HG03135 (cell line): Measurements from ENCODE around the gene MAGEA9.
"Not testable (repeated sequence)": the region's sequence is repeated elsewhere in the genome, so short reads cannot be mapped to it uniquely, and the experiment has no call there.

ENCODE experiments used
- ATAC-seq: cut with Tn5 transposase; IDR thresholded peaks from one replicate; pipeline ENCODE4 v1.9.1; 2021; ENCODE audit warnings: mild to moderate bottlenecking, moderate library complexity; ENCODE audit not compliant: unreplicated experiment

MAGEA9 gene

DNA sequence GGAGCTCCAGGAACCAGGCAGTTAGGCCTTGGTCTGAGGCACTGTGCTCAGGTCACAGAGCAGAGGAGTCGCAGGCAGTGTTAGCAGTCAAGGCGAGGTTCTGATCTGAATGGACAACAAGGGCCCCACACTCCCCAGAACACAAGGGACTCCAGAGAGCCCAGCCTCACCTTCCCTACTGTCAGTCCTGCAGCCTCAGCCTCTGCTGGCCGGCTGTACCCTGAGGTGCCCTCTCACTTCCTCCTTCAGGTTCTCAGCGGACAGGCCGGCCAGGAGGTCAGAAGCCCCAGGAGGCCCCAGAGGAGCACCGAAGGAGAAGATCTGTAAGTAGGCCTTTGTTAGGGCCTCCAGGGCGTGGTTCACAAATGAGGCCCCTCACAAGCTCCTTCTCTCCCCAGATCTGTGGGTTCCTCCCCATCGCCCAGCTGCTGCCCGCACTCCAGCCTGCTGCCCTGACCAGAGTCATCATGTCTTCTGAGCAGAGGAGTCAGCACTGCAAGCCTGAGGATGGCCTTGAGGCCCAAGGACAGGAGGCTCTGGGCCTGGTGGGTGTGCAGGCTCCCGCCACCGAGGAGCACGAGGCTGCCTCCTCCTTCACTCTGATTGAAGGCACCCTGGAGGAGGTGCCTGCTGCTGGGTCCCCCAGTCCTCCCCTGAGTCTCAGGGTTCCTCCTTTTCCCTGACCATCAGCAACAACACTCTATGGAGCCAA lies 26.2 kb downstream of the MAGEA9 start:
- ATAC-seq = no peak

DNA sequence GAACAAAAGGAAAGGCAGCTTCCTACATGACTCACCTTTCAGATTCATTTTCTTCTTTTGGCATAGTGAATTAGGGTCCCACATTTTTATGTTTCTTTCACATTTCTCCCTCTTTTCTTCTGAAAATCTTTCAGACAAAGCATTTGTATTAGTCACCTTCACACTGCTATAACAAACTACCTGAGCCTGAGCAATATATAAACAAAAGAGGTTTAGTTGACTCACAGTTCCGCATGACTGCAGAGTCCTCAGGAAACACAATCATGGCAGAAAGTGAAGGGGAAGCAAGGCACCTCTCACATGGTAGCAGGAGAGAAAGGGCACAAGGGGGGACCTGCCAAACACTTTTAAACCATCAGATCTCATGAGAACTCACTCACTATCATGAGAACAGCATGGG lies 36.9 kb downstream of the MAGEA9 start:
- ATAC-seq = no peak

DNA sequence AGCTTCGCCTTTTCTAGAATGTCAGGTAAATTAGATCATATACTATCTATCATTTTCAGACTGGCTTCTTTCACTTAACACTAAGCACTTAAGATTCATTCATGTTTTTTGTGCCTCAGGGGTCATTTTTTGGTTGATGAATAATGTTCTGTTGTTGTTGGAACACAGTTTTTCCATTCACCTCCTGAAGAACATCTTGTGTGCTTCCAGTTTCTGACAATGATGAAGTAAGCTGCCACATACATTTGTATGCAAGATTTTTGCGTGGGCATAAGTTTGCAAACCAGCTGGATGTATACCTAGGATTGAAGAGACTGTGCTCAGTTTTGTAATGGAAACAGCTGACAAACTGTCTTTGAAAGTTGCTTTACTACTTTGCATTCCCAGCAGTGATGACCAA lies 37.6 kb downstream of the MAGEA9 start:
- ATAC-seq = no peak

DNA sequence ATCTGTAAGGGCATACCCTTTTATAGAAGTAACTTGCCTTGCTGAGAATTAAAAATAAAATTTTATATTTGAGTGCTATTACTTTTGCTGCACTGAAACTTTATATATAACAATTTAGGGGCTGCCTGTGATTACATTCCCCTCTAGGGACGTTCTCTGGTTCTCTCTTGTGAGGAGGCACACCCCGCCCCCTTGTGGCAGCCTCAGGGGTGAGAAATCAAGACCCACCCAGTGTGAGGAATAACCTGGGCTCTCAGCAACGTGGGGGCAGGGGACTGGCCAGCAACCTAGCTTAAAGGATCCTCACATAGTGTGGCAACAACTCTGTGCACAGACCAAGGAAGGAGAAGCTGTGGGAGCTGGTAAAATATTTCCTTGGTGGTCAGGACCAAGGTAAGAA lies 43.7 kb downstream of the MAGEA9 start:
- ATAC-seq = no peak

DNA sequence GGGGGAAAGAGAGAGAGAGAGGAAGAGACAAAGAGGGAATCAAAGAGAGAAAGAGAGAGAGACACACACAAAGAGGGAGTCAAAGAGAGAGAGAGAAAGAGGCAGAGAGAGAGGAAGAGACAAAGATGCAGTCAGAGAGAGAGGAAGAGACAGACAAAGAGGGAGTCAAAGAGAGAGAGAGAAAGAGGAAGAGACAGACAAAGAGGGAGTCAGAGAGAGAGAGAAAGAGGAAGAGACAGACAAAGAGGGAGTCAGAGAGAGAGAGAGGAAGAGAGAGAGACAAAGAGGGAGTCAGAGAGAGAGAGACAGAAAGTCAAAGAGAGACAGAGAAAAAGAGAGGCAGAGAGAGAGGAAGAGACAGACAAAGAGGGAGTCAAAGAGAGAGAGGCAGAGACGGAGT lies 45.5 kb downstream of the MAGEA9 start:
- no peak for ATAC-seq

DNA sequence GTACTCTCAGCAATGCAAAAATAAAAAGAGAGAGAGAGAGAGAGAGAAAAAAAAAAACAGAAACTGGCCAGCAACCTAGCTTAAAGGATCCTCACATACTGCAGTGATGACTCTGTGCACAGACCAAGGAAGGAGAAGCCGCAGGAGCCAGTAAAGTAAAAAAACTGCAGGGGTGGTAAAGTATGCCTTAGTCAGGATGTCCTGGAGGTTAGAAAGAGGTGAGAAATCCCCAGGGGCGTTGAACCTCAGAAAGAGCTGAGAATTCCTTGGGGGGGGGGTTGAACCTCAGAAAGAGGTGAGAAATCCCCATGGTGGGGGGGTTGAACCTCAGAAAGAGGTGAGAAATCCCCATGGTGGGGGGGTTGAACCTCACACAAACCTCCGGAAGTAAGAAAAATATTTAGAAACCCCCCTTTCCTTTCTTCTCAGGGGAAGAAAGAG lies 48.0 kb downstream of the MAGEA9 start:
- no peak for ATAC-seq

DNA sequence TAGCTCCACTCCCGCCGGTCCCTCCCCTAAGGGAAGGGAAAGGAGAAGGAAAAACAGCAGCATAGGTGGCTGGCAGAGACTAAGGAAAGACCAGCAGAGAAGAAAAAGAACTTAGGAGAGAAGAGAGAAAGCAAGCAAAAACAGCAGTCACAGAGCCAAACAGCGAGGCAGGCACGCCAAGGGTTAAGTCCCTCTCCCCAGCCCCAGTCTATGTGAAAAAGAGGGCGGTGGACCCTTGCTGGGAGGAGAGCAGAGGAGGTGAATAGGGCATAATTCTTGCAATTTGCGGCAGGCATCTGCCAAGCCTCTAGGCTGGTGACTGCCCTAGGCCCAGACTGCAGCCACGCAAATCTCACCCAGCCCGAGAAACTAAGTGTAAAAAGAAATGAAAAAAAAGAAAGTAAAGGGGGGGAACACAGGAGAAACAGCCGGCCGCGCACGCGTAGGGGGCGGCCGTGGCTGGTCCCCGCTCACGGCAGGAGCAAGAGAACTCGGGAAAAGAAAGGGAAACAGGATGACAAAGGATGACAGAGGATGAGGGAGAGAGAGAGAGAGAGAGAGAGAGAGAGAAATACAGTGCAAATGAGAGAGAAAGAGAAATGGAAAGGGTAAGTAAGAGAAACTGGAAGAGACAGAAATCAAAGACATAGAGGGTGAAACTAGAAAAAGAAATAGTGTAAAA lies 48.6 kb downstream of the MAGEA9 start:
- no peak for ATAC-seq

DNA sequence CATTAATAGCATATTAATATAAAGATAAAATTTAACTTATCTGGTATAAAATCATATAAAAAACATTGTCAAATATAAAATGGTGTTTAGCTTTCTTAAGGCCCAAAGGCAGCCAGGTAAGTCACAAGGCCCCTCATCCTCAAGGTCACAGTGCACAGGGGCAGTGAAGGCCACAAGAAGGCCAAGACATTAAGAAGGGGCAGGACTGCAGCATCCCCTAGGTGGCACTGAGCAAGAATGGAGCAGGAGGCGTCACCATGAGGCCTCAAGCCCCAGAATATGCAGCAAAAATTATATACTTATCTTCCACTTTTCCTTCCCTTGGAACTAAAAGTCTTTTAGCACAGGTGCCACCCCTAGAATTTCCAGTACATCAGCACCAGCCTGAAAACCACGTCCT lies 49.7 kb downstream of the MAGEA9 start:
- ATAC-seq = no peak

DNA sequence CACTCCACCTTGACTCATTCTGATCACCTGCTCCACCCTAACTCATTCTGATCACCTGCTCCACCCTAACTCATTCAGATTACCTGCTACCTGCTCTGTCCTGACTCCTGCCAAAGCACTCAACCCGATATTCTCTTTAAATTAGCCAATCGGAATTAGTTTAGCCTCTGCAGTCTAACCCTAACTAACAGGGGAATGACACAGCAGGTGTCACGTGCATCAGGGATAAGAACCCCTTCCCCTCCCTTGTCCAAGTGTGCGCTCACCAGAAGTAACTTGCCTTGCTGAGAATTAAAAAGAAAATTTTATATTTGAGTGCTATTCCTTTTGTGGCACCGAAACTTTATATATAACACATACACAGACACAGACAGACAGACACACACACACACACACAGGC lies 55.0 kb downstream of the MAGEA9 start:
- not testable (repeated sequence) for ATAC-seq

DNA sequence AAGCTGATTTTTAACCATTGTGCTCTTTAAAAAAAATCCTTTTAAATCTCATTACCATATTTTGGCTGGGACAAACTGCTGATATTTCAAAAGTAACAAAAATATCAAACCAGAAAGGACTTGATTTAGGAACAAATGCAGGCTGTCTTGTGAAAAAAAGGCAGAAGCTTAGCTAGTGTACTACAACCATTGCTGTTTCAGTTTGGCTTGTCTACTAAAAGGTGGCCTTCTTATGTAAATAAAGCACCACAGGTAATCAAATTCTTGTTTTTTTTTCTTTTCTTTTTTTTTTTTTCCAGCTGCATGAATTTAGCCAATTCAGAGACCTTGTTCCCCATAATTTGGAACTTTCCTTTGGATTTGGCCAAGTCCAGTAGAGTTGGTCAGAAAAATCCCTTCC lies 55.4 kb downstream of the MAGEA9 start:
- ATAC-seq = no peak
